Stimulated activated naive CD4-positive, alpha-beta T cell (primary cell): ENCODE results near the gene MPRIP.
"Not testable (repeated sequence)": the region's sequence is repeated elsewhere in the genome, so short reads cannot be mapped to it uniquely, and the experiment has no call there.

ENCODE experiments used
- DNase-seq, 6 experiments: peaks; one replicate each; lab custom pipeline; 2025; lab: John Stamatoyannopoulos, UW

MPRIP gene

DNA sequence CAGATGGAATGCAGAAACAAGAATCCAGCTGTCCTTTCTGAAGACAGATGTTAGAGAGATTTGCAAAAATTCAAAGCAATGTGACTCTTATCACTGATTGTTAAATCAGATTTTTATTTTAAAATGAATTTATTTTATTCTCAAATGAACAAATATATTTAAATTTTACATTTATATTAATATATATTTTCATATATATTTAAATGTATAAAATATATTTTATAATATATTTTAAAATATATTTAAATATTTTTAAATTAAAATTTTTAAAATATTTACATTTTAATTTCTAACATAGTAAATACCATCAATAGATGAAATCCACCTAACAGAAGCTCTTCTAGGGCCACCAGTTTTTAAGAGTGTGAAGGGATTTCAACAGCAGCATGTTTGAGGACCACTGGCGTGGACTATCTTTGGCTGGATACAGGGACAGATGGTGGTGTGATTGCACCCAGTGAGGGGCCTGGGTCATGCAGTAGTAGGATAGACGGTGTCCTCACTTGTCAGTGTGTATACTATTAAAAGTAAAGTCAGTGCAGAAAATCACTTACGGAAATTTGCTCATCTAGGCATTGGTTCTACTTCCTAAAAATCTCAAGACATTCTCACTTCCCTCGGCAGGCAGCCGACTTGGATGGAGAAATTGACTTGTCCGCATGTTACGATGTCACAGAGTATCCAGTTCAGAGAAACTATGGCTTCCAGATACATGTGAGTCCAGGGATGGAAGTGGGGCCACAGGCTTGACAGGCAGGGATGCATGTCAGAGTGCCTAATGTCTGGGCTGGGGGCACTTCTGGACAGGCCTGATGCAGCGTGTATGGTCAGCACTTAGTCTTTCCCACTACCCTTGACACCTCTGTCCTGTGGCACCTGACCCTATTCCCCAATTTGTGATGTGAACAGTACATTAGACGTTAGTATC lies 107.5 kb downstream of the MPRIP start:
- no peak for DNase-seq

DNA sequence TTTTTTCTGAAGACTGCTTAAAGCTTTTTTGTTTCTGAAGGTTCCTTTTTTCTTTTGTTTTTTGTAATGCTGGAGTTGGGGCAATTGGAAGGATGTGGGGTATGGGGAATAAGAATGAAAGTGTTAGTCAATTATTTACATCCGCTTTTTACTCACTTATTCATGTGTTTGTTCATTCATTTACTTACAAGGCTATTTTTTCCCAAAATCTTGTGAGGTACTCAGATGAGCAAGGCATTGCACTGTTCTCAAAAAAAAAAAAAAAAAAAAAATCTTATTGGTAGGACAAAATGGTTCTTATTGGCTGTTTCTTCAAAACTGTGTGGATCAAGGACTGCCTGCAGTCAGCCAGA lies 108.2 kb downstream of the MPRIP start:
- no peak for DNase-seq

GRCh38 chr17:17151055-17151454 lies 108.8 kb downstream of the MPRIP start:
- DNase-seq = no peak

- DNase-seq = no peak
Observed at GRCh38 chr17:17151541-17151940, 109.3 kb downstream of the MPRIP start.

DNA sequence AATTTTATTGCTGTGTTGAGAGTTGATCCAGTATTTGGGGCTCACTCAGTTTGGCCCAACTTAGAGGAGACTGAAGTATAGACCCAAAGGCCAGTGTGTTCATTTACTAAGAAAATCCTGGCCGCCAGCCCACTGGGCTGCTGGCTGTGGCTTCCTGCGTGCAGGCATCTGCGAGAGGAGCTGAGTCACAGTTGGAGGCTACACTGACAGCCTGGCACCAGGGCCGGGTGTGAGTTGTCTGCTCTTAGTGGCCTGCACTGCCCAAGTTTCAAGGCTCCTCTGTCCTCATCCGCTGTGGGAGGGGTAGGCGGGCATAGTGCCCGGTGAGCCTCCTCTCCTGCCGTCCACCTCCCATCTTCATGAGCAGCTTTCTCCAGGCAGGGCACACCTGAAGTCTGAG lies 109.7 kb downstream of the MPRIP start:
- DNase-seq = no peak

DNA sequence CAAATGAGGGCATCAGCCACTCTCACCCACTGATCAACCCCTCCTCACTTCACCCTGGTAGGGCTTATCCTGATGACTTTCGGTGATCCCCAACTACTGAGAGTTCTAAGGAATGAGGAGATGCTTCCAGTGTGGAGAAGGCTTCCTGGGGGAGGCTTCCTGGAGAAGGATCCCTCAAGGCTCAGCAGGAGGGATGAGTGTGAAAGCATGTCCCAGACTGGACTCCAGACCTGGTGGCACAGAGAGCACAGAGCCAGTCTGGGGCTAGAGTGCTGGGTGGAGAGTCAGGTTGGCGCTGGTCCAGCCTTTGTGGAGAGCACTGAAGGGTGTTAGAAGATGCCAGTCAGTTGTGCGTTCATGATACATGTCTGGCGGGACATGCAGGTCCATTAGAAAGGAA lies 110.1 kb downstream of the MPRIP start:
- no peak for DNase-seq

DNA sequence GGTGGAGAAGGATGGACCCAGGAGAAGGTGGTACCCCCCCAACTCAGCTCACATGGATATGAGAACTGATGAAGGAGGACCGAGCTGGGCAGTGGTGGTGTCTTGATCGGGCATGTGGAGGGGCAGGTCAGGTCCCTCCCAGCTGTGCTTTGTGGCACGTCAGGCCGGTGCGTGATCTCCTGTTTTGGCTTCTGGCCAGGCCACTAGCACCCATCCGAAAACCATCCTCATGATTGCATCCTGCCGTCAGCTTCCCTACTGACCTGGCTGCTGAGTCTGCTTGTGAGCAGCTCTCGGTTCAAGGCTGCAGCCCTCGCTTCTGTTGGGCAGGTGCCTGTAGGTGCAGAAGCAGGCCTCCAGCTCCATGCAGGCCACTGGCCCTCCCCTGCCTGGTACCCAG lies 110.8 kb downstream of the MPRIP start:
- DNase-seq = no peak

GRCh38 chr17:17153709-17154108 lies 111.5 kb downstream of the MPRIP start:
- DNase-seq = no peak

- DNase-seq = no peak
Observed at GRCh38 chr17:17154556-17154955, 112.3 kb downstream of the MPRIP start.

GRCh38 chr17:17154981-17155380 lies 112.7 kb downstream of the MPRIP start:
- peak in 1 of 6 experiments; percentile 9 for DNase-seq

GRCh38 chr17:17155568-17155967 lies 113.3 kb downstream of the MPRIP start:
- DNase-seq = peak in 1 of 6 experiments; percentile 25

- DNase-seq = no peak
Observed at GRCh38 chr17:17156107-17156506, 113.8 kb downstream of the MPRIP start.

- no peak for DNase-seq
Observed at GRCh38 chr17:17156511-17156910, 114.3 kb downstream of the MPRIP start.

DNA sequence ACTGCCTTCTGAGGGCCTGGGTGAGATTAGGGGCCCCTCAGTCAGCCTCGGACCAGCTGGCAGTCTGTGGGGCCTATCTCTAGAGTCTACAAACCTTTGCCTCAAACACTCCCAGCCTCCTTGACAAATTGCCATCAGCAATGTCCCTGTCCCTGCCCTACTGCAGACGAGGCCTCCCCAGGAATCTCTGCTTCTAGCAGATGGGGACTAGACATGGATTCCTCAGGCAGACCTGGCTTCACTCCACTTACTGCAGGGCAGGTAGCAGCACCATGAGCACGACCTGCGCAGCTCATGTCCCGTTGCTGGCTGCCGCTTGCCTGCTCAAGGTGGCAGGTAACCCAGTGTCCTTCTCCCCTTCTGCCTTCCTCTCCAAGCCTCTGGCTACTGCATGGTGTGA lies 114.8 kb downstream of the MPRIP start:
- DNase-seq = no peak

DNA sequence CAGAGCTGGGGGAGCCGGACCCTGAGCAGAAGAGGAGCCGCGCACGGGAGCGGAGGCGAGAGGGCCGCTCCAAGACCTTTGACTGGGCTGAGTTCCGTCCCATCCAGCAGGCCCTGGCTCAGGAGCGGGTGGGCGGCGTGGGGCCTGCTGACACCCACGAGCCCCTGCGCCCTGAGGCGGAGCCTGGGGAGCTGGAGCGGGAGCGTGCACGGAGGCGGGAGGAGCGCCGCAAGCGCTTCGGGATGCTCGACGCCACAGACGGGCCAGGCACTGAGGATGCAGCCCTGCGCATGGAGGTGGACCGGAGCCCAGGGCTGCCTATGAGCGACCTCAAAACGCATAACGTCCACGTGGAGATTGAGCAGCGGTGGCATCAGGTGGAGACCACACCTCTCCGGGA lies 116.2 kb downstream of the MPRIP start:
- not testable (repeated sequence) for DNase-seq

DNA sequence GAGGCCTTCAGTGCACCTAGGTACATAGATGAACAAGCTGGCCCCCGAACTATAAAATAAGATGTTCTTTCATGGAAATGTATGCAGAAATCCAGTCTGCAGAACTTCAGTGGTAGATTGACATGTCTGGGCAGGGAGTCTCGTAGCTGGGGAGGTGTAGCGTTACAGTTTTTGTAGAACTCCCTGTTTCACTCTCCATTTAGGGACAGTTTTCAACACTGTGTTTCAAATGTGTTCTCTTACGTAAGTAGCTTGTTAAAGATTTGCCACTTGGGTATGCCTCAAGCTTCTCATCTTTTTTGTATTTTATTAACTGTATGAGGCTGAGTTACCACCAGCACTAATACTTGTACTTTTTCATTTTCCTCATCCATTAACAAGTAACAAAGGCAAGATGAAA lies 117.3 kb downstream of the MPRIP start:
- no peak for DNase-seq

DNA sequence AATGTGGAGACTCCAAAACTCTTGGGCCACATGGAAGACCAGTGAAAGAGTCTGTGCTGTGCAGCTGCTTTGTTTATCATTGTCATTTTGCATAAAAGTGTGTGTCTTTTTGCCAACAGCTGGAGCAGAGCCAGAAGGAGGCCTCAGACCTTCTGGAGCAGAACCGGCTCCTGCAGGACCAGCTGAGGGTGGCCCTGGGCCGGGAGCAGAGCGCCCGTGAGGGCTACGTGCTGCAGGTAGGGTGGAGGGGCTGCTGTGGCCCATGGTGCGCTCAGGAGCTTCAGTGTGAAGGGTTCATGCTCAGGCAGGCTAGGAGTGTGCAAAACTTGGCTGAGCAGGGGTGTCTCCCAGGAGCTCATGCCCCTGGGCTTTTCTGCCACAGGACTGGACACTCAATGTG lies 118.9 kb downstream of the MPRIP start:
- no peak for DNase-seq

DNA sequence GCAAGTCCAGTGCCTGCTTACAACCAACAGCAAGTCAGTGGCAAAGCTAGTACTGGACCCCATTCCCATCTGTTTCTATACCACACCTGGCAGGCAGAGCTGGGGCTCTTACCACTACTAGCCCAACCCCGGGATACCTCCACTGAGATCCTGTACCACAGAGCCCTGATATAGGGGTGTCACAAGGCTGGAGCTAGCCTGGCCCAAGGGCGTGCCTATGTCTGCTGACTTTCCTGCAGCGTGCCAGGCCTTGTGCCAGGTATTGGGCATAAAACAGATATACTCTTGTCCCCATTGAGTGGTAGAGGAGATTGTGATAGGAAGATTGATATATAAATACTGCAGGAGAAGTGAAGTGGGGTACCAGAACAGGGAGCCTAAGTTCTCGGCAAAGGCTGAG lies 119.5 kb downstream of the MPRIP start:
- no peak for DNase-seq

DNA sequence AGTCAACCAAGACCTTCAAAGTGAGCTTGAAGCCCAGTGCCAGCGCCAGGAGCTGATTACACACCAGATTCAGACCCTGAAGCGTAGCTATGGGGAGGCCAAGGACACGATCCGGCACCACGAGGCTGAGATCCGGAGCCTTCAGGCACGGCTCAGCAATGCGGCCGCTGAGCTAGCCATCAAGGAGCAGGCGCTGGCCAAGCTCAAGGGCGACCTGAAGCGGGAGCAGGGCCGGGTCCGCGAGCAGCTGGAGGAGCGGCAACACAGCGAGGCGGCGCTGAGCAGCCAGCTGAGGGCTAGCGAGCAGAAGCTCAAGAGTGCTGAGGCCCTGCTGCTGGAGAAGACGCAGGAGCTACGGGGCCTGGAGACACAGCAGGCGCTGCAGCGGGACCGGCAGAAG lies 121.9 kb downstream of the MPRIP start:
- DNase-seq = no peak

DNA sequence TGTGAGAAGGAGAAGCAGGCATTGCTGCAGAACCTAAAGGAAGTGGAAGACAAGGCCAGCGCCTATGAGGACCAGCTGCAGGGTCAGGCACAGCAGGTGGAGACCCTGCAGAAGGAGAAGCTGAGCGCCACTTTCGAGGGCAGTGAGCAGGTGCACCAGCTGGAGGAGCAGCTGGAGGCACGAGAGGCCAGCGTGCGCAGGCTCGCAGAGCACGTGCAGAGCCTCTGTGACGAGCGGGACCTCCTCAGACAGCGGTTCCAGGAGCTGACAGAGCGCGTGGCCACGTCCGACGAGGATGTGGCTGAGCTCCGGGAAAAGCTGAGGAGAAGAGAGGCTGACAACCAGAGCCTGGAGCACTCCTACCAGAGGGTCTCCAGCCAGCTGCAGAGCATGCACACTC lies 122.4 kb downstream of the MPRIP start:
- DNase-seq = no peak

- no peak for DNase-seq
Observed at GRCh38 chr17:17165666-17166308, 123.5 kb downstream of the MPRIP start.

- no peak for DNase-seq
Observed at GRCh38 chr17:17166446-17166845, 124.2 kb downstream of the MPRIP start.

- DNase-seq = no peak
Observed at GRCh38 chr17:17167356-17167755, 125.1 kb downstream of the MPRIP start.

- DNase-seq = no peak
Observed at GRCh38 chr17:17167986-17168385, 125.7 kb downstream of the MPRIP start.
